Measurements from ENCODE around the gene TSPAN11. TPM values are rescaled to one million over a fixed set of nuclear protein-coding genes. Genes with fewer than 3 reads are reported as not detected.
"Not testable (repeated sequence)": the region's sequence is repeated elsewhere in the genome, so short reads cannot be mapped to it uniquely, and the experiment has no call there.

The TSPAN11 gene
- total and polyA plus RNA-seq, 10 donors, result 0.26 to 4.1 (median 1.4) TPM

GRCh38 chr12:30885321-30885720 is 41.2 kb upstream of the TSPAN11 start:
- H3K9me3 ChIP-seq, result peaks cover 7 to 52% (median 46%) of the 10 kb centered on the region in 8 donors
- no peak overlapping the region for H3K4me3 ChIP-seq
- peaks cover 0 to 7% (median 0%) of the 10 kb centered on the region in 7 donors for H3K27me3 ChIP-seq (replicated peaks in 1 of 7)
- H3K4me1 ChIP-seq, result no peaks in the 10 kb centered on the region
- intact Hi-C loops (cut with DNase I; ENCODE audit: low total_unique reads), result no loop called here
- H3K36me3 ChIP-seq, result no peaks in the 10 kb centered on the region
- TF ChIP-seq CTCF (IDR thresholded peaks at IDR 0.05 in 8 of 11, conservative IDR thresholded peaks at IDR 0.05 in 3 of 11), result no peak
- TF ChIP-seq POLR2A (IDR thresholded peaks at IDR 0.05), result no peak
- TF ChIP-seq POLR2AphosphoS5 (IDR thresholded peaks at IDR 0.05), result no peak
- WGBS, 5 donors, result 47 to 85% (median 79%) methylated on average over 2 of the region's 2 CpGs
- H3K27ac ChIP-seq, result no peak overlapping the region
- no peak for DNase-seq

- no peak overlapping the region for H3K27ac ChIP-seq
- H3K9me3 ChIP-seq, result peaks cover 7 to 56% (median 47%) of the 10 kb centered on the region in 8 donors
- no peaks in the 10 kb centered on the region for H3K36me3 ChIP-seq
- no peak overlapping the region for H3K4me3 ChIP-seq
- TF ChIP-seq CTCF (IDR thresholded peaks at IDR 0.05 in 8 of 11, conservative IDR thresholded peaks at IDR 0.05 in 3 of 11), result no peak
- no peak for TF ChIP-seq POLR2A (IDR thresholded peaks at IDR 0.05)
- no peak for TF ChIP-seq POLR2AphosphoS5 (IDR thresholded peaks at IDR 0.05)
- H3K27me3 ChIP-seq (replicated peaks in 1 of 7), result no peaks in the 10 kb centered on the region
- intact Hi-C loops (cut with DNase I; ENCODE audit: low total_unique reads), result no loop called here
- no peaks in the 10 kb centered on the region for H3K4me1 ChIP-seq
- DNase-seq, result no peak
Measured at GRCh38 chr12:30887226-30887625, 39.3 kb upstream of the TSPAN11 start.

GRCh38 chr12:30888241-30888640 is 38.3 kb upstream of the TSPAN11 start:
- TF ChIP-seq POLR2AphosphoS5 (IDR thresholded peaks at IDR 0.05) (no peak), CTCF (IDR thresholded peaks at IDR 0.05 in 8 of 11, conservative IDR thresholded peaks at IDR 0.05 in 3 of 11) (no peak), POLR2A (IDR thresholded peaks at IDR 0.05) (no peak)
- intact Hi-C loops (cut with DNase I; ENCODE audit: low total_unique reads), result no loop called here
- Histone ChIP-seq H3K36me3 (no peaks in the 10 kb centered on the region), H3K4me3 (no peak overlapping the region), H3K9me3 (peaks cover 7 to 56% (median 47%) of the 10 kb centered on the region in 8 donors), H3K27me3 (replicated peaks in 1 of 7) (no peaks in the 10 kb centered on the region), H3K27ac (no peak overlapping the region), H3K4me1 (no peaks in the 10 kb centered on the region)
- no peak for DNase-seq

- H3K36me3 ChIP-seq; intact Hi-C loops (cut with DNase I; ENCODE audit: low total_unique reads); H3K4me1 ChIP-seq; H3K4me3 ChIP-seq; DNase-seq; H3K27ac ChIP-seq: not testable (repeated sequence)
- Histone ChIP-seq H3K9me3 (peaks cover 0 to 12% (median 9%) of the 10 kb centered on the region in 8 donors), H3K27me3 (replicated peaks in 1 of 7) (peaks cover 0 to 15% (median 0%) of the 10 kb centered on the region in 7 donors)
- 73 to 89% (median 87%) methylated on average over 6 to 9 of the region's 9 CpGs for WGBS, 5 donors
Measured at GRCh38 chr12:30894531-30894930, 32.0 kb upstream of the TSPAN11 start.

- Histone ChIP-seq H3K36me3 (no peaks in the 10 kb centered on the region), H3K4me1 (no peaks in the 10 kb centered on the region), H3K4me3 (no peak overlapping the region), H3K27ac (no peak overlapping the region), H3K27me3 (replicated peaks in 1 of 7) (peaks cover 0 to 26% (median 0%) of the 10 kb centered on the region in 7 donors), H3K9me3 (no peaks in the 10 kb centered on the region)
- no peak for DNase-seq
- 33 to 84% (median 52%) methylated on average over 3 of the region's 3 CpGs for whole genome bisulfite sequencing, 5 donors
- no peak for TF ChIP-seq CTCF (IDR thresholded peaks at IDR 0.05 in 8 of 11, conservative IDR thresholded peaks at IDR 0.05 in 3 of 11)
- no peak for TF ChIP-seq POLR2A (IDR thresholded peaks at IDR 0.05)
- TF ChIP-seq POLR2AphosphoS5 (IDR thresholded peaks at IDR 0.05), result no peak
- intact Hi-C loops (cut with DNase I; ENCODE audit: low total_unique reads), result no loop called here
Measured at GRCh38 chr12:30896461-30896860, 30.1 kb upstream of the TSPAN11 start.

Data from spleen (tissue), 11 donors.